Esophagus squamous epithelium (tissue), 4 donors: Measurements from ENCODE around the gene P3H2.

Experiments
- POLR2A ChIP-seq, 4 donors: fragments of 450-650 bp; IDR thresholded peaks; one replicate each; pipeline ENCODE4 v1.6.1; 2017; ENCODE audit warnings: antibody characterized with exemption in 4 of 4, mild to moderate bottlenecking in 4 of 4, moderate library complexity in 3 of 4
- TF ChIP-seq, protein P1 (sequence below), 6 experiments: fragments of 450-650 bp in 4 of 6; fragments of 200-600 bp in 2 of 6; sonication (generic) in 2 of 6; IDR thresholded peaks; one replicate each; pipeline ENCODE4 v1.5.1; 2016 to 2019; ENCODE audit warnings: antibody characterized with exemption in 6 of 6, mild to moderate bottlenecking in 4 of 6, moderate library complexity in 4 of 6

DNA sequence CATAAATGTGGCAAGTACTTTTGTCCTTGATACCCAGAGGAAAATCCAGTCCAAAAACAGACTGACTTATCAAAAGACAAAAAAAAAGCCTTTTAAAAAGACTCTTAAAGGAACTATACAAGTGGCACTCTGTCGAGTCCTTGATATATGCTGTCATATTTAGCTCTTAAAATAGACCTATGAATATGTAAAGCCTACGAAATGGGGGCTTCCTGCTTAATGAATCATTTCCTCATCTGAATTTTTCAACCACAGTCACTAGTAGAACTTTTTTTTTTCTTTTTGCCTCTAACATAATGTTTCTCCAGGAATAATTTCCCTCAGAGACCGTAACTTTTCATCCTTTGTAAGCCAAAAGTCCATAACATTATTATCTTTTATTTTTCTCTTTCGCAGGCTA is 95.8 kb downstream of the P3H2 start:
- TF ChIP-seq, protein P1, sequence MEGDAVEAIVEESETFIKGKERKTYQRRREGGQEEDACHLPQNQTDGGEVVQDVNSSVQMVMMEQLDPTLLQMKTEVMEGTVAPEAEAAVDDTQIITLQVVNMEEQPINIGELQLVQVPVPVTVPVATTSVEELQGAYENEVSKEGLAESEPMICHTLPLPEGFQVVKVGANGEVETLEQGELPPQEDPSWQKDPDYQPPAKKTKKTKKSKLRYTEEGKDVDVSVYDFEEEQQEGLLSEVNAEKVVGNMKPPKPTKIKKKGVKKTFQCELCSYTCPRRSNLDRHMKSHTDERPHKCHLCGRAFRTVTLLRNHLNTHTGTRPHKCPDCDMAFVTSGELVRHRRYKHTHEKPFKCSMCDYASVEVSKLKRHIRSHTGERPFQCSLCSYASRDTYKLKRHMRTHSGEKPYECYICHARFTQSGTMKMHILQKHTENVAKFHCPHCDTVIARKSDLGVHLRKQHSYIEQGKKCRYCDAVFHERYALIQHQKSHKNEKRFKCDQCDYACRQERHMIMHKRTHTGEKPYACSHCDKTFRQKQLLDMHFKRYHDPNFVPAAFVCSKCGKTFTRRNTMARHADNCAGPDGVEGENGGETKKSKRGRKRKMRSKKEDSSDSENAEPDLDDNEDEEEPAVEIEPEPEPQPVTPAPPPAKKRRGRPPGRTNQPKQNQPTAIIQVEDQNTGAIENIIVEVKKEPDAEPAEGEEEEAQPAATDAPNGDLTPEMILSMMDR (IDR thresholded peaks at IDR 0.05) = no peak
- no peak for TF ChIP-seq POLR2A (IDR thresholded peaks at IDR 0.05)
